Tibial nerve (tissue), 4 donors: ENCODE results near the gene AP1B1. TPM values are rescaled to one million over a fixed set of nuclear protein-coding genes. Genes with fewer than 3 reads are reported as not detected.
A peak's percentile ranks its signal among the peaks of the same experiment; 100 is the strongest.
"Not testable (repeated sequence)": the region's sequence is repeated elsewhere in the genome, so short reads cannot be mapped to it uniquely, and the experiment has no call there.

ENCODE experiments used
- DNase-seq, 2 donors: peaks; one replicate each; pipeline ENCODE4 v3.0.0-alpha.2; 2019; ENCODE audit warnings: low spot score in 2 of 2
- H3K27ac ChIP-seq, 4 donors: fragments of 200-600 bp; sonication (generic) in 3 of 4; one replicate each; pipeline ENCODE4 v1.5.1; 2017 to 2019; ENCODE audit warnings: mild to moderate bottlenecking in 1 of 4
- H3K27me3 ChIP-seq, 2 donors: fragments of 200-600 bp; sonication (generic) in 1 of 2; one replicate each; pipeline versions ENCODE4 v1.5.1 to v1.6.0; 2017 to 2019
- H3K36me3 ChIP-seq, 3 donors: fragments of 200-600 bp; sonication (generic); one replicate each; pipeline ENCODE4 v1.5.1; 2018 to 2019
- H3K4me1 ChIP-seq, 4 donors: fragments of 200-600 bp; sonication (generic) in 3 of 4; one replicate each; pipeline ENCODE4 v1.5.1; 2017 to 2019
- H3K4me3 ChIP-seq, 4 donors: fragments of 200-600 bp; sonication (generic) in 3 of 4; one replicate each; pipeline ENCODE4 v1.5.1; 2017 to 2019; ENCODE audit warnings: mild to moderate bottlenecking in 1 of 4, moderate library complexity in 1 of 4
- H3K9me3 ChIP-seq, 4 donors: fragments of 200-600 bp; sonication (generic) in 3 of 4; one replicate each; pipeline ENCODE4 v1.5.1; 2017 to 2019
- EP300 ChIP-seq, 2 donors: sonication (generic); formaldehyde crosslinking; IDR thresholded peaks; one replicate each; pipeline ENCODE4 v1.6.1; 2017; ENCODE audit warnings: antibody characterized with exemption in 2 of 2, mild to moderate bottlenecking in 1 of 2
- POLR2A ChIP-seq, 2 donors: fragments of 450-650 bp; IDR thresholded peaks; one replicate each; pipeline ENCODE4 v1.6.1; 2017; ENCODE audit warnings: antibody characterized with exemption in 2 of 2, mild to moderate bottlenecking in 2 of 2, moderate library complexity in 2 of 2
- WGBS, 2 donors: methylation state at CpG; one replicate each; pipeline ENCODE4 v1.1.5; 2018; 5-methylcytosine and 5-hydroxymethylcytosine counted together
- total RNA-seq, 4 donors: library from RNA; depleted of rRNA; stranded (reverse); fragments of >200 nt; gene quantifications; one replicate each; pipeline ENCODE4 v1.1.0, GENCODE V29; 2016
- TF ChIP-seq, protein P1 (sequence below), 5 experiments: fragments of 200-600 bp in 3 of 5; fragments of 450-650 bp in 2 of 5; sonication (generic) in 3 of 5; IDR thresholded peaks; one replicate each; pipeline ENCODE4 v1.5.1; 2016 to 2019; ENCODE audit warnings: antibody characterized with exemption in 5 of 5, mild to moderate bottlenecking in 3 of 5, moderate library complexity in 2 of 5

Gene AP1B1
- total RNA-seq, 4 donors from 2014 or later, result 51.3 to 93.3 (median 60.1) TPM

DNA sequence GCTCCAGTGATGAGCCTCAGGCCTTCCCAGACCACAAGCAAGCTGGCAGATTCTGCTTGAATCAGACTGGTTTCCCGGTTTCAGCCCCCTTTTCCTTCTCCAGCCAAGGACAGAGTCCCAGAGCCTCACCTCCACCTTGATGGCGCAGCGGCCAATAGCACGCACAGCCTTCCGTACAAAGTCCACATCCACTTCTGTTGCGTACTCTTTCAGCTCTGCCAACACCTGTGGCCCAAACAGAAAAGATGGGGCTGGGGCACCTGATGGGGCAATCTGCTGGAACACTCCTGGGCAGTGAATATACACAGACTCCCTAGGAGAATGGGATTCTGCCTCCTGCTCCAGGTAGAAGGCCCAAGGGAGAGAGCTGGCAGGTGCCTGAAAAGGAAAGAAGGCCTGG, 37.3 kb downstream of the AP1B1 start:
- TF ChIP-seq, protein P1, sequence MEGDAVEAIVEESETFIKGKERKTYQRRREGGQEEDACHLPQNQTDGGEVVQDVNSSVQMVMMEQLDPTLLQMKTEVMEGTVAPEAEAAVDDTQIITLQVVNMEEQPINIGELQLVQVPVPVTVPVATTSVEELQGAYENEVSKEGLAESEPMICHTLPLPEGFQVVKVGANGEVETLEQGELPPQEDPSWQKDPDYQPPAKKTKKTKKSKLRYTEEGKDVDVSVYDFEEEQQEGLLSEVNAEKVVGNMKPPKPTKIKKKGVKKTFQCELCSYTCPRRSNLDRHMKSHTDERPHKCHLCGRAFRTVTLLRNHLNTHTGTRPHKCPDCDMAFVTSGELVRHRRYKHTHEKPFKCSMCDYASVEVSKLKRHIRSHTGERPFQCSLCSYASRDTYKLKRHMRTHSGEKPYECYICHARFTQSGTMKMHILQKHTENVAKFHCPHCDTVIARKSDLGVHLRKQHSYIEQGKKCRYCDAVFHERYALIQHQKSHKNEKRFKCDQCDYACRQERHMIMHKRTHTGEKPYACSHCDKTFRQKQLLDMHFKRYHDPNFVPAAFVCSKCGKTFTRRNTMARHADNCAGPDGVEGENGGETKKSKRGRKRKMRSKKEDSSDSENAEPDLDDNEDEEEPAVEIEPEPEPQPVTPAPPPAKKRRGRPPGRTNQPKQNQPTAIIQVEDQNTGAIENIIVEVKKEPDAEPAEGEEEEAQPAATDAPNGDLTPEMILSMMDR (IDR thresholded peaks at IDR 0.05), result no peak
- no peaks in the 10 kb centered on the region for H3K9me3 ChIP-seq
- no peaks in the 10 kb centered on the region for H3K27me3 ChIP-seq
- H3K4me1 ChIP-seq, result no peaks in the 10 kb centered on the region
- WGBS, 2 donors, result 92 to 95% methylated on average over 6 of the region's 6 CpGs
- no peak overlapping the region for H3K27ac ChIP-seq
- no peak overlapping the region for H3K4me3 ChIP-seq
- peaks cover 3 to 100% (median 59%) of the 10 kb centered on the region in 3 donors for H3K36me3 ChIP-seq
- DNase-seq, result no peak

DNA sequence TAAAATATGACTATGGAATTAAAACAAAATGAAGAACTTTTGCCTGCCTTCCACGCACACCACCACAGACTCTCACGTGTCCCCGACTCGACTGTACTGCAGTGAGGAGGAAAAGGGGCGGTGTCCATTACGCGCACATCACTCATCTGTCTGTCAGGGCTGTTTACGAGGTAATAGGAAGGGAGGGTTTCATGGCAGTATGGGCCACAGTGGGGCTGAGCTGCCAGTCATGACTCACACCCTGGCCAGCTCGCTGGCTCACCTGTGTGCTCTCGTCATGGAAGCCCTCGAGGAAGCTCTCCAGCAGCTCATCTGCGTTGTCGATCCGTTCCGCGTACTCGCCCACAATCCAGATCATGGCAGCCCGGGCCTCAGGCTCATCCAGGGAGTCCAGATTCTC, 39.4 kb downstream of the AP1B1 start:
- Histone ChIP-seq H3K4me3 (no peak overlapping the region), H3K27me3 (no peaks in the 10 kb centered on the region), H3K9me3 (no peaks in the 10 kb centered on the region), H3K36me3 (peaks cover 3 to 100% (median 41%) of the 10 kb centered on the region in 3 donors), H3K27ac (no peak overlapping the region), H3K4me1 (no peaks in the 10 kb centered on the region)
- no peak for DNase-seq
- WGBS, 2 donors, result 89 to 94% methylated on average over 18 of the region's 18 CpGs
- TF ChIP-seq POLR2A (IDR thresholded peaks at IDR 0.05) (no peak), EP300 (IDR thresholded peaks at IDR 0.05) (no peak)
- TF ChIP-seq, protein P1 (IDR thresholded peaks at IDR 0.05), result no peak

GRCh38 chr22:29348041-29348440, 40.3 kb downstream of the AP1B1 start:
- WGBS, 2 donors, result 87% methylated on average over 2 of the region's 2 CpGs
- DNase-seq, result no peak
- no peak overlapping the region for H3K27ac ChIP-seq
- H3K4me3 ChIP-seq, result no peak overlapping the region
- H3K9me3 ChIP-seq, result no peaks in the 10 kb centered on the region
- H3K36me3 ChIP-seq, result peaks cover 3 to 100% (median 32%) of the 10 kb centered on the region in 3 donors
- TF ChIP-seq, protein P1 (IDR thresholded peaks at IDR 0.05), result no peak
- TF ChIP-seq EP300 (IDR thresholded peaks at IDR 0.05), result no peak
- no peak for TF ChIP-seq POLR2A (IDR thresholded peaks at IDR 0.05)
- H3K4me1 ChIP-seq, result no peaks in the 10 kb centered on the region
- no peaks in the 10 kb centered on the region for H3K27me3 ChIP-seq

DNA sequence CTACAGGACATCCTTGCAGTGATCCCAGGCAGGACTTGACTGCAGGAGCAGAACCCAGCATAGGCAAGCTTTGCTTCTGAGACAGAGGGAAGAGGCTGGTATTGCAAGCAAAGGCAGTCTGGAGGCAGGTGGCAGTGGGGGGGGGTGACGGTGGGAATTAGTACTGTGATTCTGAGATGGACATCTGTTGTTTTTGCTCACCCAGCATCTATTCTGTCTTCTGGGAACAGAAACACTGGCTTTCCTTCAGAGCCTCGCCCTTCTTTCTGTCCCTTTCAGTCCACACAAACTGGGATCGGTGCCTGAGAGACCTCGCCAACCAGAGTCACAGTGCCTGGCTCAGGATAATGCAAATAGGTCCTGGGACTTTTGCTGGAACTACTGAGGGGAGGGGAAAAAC, 41.7 kb downstream of the AP1B1 start:
- Histone ChIP-seq H3K4me1 (no peaks in the 10 kb centered on the region), H3K27me3 (no peaks in the 10 kb centered on the region), H3K9me3 (no peaks in the 10 kb centered on the region), H3K36me3 (peaks cover 0 to 100% (median 34%) of the 10 kb centered on the region in 3 donors), H3K27ac (peak overlapping the region in 2 of 4 donors; percentile 45 to 60), H3K4me3 (no peak overlapping the region)
- 56 to 69% methylated on average over 4 of the region's 4 CpGs for WGBS, 2 donors
- TF ChIP-seq POLR2A (IDR thresholded peaks at IDR 0.05), result no peak
- no peak for TF ChIP-seq EP300 (IDR thresholded peaks at IDR 0.05)
- TF ChIP-seq, protein P1 (IDR thresholded peaks at IDR 0.05), result no peak
- no peak for DNase-seq

DNA sequence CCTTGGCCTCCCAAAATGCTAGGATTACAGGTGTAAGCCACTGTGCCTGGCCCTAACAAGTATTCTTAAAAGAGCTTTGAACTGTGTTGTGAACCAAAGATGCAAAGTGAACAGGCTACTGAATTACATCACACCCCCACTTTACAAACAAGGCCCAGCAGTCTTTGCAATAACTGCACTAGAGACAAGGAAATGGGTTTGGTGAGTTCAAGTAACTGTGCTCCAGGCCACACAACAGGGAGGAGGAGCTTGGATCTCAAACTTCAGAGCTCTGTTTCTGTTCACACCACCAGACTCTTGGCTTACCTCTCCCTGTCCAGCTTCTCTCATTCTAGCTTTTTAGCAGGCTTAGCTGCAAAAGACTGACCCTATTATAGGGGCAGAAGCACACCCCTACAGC, 42.4 kb downstream of the AP1B1 start:
- Histone ChIP-seq H3K27ac (peak overlapping the region in 2 of 4 donors; percentile 45 to 56), H3K27me3 (no peaks in the 10 kb centered on the region), H3K36me3 (peaks cover 0 to 100% (median 41%) of the 10 kb centered on the region in 3 donors)

DNA sequence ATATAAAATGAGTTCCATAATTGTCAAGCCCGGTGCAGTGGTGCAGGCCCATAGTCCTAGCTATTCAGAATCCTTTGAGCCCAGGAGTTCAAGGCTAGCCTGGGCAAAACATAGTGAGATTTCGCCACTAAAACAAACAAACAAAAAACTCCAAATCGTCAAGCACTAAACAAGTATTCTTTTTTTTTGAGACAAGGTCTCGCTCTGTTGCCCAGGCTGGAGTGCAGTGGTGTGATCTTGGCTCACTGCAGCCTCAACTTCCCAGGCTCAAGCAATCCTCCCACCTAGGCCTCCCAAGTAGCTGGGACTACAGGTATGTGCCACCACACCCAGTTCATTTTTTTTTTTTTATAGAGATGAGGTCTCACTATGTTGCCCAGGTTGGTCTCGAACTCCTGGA, 43.5 kb downstream of the AP1B1 start:
- 88% methylated on average over 5 of the region's 5 CpGs for WGBS, 2 donors
- not testable (repeated sequence) for H3K27ac ChIP-seq, H3K9me3 ChIP-seq, H3K27me3 ChIP-seq, H3K4me3 ChIP-seq, DNase-seq, H3K4me1 ChIP-seq
- H3K36me3 ChIP-seq, result peaks cover 0 to 100% (median 40%) of the 10 kb centered on the region in 3 donors

More for the DNA sequence above, 42.4 kb downstream of the AP1B1 start:
- H3K9me3 ChIP-seq, result no peaks in the 10 kb centered on the region
- no peaks in the 10 kb centered on the region for H3K4me1 ChIP-seq
- H3K4me3 ChIP-seq, result no peak overlapping the region
- DNase-seq, result no peak
- TF ChIP-seq EP300 (IDR thresholded peaks at IDR 0.05) (no peak), POLR2A (IDR thresholded peaks at IDR 0.05) (no peak)
- TF ChIP-seq, protein P1 (IDR thresholded peaks at IDR 0.05), result no peak
